ENCODE data around the gene APOO.

APOO gene

DNA sequence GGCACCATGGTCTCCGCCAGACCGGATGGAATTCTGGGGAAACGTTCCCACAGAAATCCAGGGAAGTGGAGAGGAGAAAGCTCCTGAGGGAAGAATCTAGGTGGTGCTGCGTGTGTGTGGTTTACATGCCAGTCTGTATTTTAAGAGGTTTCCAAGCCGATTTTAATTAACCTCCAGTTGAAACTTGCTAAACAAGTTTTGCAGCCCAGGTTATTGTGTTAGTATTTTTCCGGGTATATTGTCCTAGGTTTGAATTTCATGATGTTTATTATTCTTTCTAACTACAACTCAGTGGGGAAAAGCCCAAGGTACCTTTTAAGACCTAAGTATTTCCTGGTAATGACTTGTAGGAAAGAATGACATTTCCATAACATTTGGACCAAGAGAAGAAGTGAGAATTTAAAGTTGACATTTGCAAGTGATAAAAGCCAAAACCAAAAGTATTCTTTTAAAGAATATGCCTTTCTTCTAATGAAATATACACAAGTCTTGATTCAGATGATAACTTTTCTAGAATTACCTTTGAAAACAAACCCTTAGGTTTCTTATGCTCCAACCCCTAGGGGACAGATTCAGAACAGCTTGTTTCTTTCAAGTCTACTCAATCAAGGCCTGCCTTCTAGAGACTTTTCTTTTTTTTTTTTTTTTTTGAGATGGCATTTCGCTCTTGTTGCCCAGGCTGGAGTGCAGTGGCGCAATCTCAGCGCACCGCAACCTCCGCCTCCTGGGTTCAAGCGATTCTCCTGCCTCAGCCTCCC lies 110.2 kb downstream of the APOO start:
- no peak for TF ChIP-seq EGR1 (IDR thresholded peaks at IDR 0.05)
- TF ChIP-seq TEAD4 (IDR thresholded peaks at IDR 0.05) = peak; percentile 75
- TF ChIP-seq NFIC (IDR thresholded peaks at IDR 0.05) = 0 out of 2 replicates have a peak, but pooled peaks have one; percentile 15
- 0 out of 2 replicates have a peak, but pooled peaks have one; percentile 11 for TF ChIP-seq TCF12 (IDR thresholded peaks at IDR 0.05; ENCODE audit: low read depth)
- TF ChIP-seq, protein P1, sequence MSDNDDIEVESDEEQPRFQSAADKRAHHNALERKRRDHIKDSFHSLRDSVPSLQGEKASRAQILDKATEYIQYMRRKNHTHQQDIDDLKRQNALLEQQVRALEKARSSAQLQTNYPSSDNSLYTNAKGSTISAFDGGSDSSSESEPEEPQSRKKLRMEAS (IDR thresholded peaks at IDR 0.05) = no peak
- TF ChIP-seq EP300 (IDR thresholded peaks at IDR 0.05; ENCODE audit: borderline replicate concordance) = peak; percentile 25; the same call in 1 of the 2 replicates
- TF ChIP-seq FOXM1 (IDR thresholded peaks at IDR 0.05; ENCODE audit: borderline replicate concordance, low read depth) = peak; percentile 62; the same call in 1 of the 2 replicates

DNA sequence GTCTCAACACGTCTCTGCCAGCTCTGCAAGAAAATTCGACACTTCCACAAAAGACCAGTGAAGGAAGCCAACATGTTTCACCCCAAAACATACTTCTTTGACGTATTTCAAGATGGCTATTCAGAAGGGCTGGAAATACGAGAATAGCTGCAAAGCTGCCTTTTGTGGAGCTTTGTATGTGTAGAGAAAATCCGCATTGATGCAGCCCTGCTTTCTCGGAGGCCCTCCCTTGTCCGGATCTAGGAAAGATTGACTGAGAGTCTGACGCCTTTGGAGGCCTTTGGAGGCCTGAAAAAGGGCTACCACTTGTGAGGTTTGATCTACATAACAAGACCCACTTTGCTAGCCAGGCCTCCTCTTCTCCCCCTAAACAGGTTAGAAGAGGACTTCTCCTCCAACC lies 112.5 kb downstream of the APOO start:
- no peak for TF ChIP-seq NFIC (IDR thresholded peaks at IDR 0.05)
- TF ChIP-seq CREB1 (IDR thresholded peaks at IDR 0.05; ENCODE audit: low read depth) = no peak
- TF ChIP-seq TEAD4 (IDR thresholded peaks at IDR 0.05) = no peak
- TF ChIP-seq ZBTB7A (IDR thresholded peaks at IDR 0.05; ENCODE audit: low read depth) = no peak
- TF ChIP-seq EGR1 (IDR thresholded peaks at IDR 0.05) = no peak
- TF ChIP-seq, protein P2, sequence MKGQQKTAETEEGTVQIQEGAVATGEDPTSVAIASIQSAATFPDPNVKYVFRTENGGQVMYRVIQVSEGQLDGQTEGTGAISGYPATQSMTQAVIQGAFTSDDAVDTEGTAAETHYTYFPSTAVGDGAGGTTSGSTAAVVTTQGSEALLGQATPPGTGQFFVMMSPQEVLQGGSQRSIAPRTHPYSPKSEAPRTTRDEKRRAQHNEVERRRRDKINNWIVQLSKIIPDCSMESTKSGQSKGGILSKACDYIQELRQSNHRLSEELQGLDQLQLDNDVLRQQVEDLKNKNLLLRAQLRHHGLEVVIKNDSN (IDR thresholded peaks at IDR 0.05) = no peak
- no peak for TF ChIP-seq TAF1 (IDR thresholded peaks at IDR 0.05; ENCODE audit: low read depth)
- TF ChIP-seq, protein P3, sequence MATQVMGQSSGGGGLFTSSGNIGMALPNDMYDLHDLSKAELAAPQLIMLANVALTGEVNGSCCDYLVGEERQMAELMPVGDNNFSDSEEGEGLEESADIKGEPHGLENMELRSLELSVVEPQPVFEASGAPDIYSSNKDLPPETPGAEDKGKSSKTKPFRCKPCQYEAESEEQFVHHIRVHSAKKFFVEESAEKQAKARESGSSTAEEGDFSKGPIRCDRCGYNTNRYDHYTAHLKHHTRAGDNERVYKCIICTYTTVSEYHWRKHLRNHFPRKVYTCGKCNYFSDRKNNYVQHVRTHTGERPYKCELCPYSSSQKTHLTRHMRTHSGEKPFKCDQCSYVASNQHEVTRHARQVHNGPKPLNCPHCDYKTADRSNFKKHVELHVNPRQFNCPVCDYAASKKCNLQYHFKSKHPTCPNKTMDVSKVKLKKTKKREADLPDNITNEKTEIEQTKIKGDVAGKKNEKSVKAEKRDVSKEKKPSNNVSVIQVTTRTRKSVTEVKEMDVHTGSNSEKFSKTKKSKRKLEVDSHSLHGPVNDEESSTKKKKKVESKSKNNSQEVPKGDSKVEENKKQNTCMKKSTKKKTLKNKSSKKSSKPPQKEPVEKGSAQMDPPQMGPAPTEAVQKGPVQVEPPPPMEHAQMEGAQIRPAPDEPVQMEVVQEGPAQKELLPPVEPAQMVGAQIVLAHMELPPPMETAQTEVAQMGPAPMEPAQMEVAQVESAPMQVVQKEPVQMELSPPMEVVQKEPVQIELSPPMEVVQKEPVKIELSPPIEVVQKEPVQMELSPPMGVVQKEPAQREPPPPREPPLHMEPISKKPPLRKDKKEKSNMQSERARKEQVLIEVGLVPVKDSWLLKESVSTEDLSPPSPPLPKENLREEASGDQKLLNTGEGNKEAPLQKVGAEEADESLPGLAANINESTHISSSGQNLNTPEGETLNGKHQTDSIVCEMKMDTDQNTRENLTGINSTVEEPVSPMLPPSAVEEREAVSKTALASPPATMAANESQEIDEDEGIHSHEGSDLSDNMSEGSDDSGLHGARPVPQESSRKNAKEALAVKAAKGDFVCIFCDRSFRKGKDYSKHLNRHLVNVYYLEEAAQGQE (IDR thresholded peaks at IDR 0.05; ENCODE audit: low read depth) = no peak
- no peak for TF ChIP-seq CEBPB (IDR thresholded peaks at IDR 0.05)
- no peak for TF ChIP-seq FOXM1 (IDR thresholded peaks at IDR 0.05; ENCODE audit: borderline replicate concordance, low read depth)
- TF ChIP-seq EP300 (IDR thresholded peaks at IDR 0.05; ENCODE audit: borderline replicate concordance) = no peak
- TF ChIP-seq, protein P1 (IDR thresholded peaks at IDR 0.05) = no peak
- TF ChIP-seq TCF12 (IDR thresholded peaks at IDR 0.05; ENCODE audit: low read depth) = no peak
- TF ChIP-seq YY1 (IDR thresholded peaks at IDR 0.05; ENCODE audit: low read depth) = no peak

DNA sequence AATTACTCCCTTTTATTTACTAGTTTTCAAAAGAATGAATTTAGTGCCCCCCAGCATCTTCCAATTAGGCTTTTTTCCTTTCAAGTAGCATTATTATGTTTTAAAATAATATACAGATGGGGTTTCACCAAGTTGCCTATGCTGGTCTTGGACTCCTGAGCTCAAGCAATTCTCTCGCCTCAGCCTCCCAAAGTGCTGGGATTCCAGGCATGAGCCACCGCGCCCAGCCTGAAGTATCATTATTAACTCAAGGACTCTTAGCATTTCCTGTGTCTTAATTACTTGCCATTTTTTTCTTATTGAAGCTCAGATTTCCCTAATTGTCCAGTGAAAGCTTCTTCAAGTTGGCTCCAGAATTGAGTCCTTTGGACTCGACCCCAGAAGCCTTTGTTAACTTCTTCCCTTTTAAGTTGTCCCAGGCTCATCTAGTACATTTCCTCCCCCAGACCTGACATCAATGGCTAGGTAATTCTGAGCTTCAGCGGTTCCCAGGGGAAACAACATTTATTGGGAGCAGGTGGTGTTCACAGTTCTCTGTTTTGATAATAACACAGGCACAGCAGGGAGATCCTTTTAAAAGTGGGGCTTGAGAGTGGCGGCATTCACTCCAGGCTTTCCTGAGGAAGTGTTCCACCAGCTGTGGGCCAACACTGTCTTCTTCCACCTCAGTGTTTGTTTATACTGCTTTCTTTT lies 114.7 kb downstream of the APOO start:
- TF ChIP-seq TCF12 (IDR thresholded peaks at IDR 0.05; ENCODE audit: low read depth) (no peak), FOXM1 (IDR thresholded peaks at IDR 0.05; ENCODE audit: borderline replicate concordance, low read depth) (no peak), YY1 (IDR thresholded peaks at IDR 0.05; ENCODE audit: low read depth) (no peak), RAD21 (IDR thresholded peaks at IDR 0.05; ENCODE audit: low read depth) (no peak), CREB1 (IDR thresholded peaks at IDR 0.05; ENCODE audit: low read depth) (no peak), TAF1 (IDR thresholded peaks at IDR 0.05; ENCODE audit: low read depth) (no peak), EGR1 (IDR thresholded peaks at IDR 0.05) (no peak), CEBPB (IDR thresholded peaks at IDR 0.05) (no peak)
- TF ChIP-seq, protein P1 (IDR thresholded peaks at IDR 0.05) = no peak
- TF ChIP-seq, protein P2 (IDR thresholded peaks at IDR 0.05) = no peak
- TF ChIP-seq, protein P3 (IDR thresholded peaks at IDR 0.05; ENCODE audit: low read depth) = no peak

DNA sequence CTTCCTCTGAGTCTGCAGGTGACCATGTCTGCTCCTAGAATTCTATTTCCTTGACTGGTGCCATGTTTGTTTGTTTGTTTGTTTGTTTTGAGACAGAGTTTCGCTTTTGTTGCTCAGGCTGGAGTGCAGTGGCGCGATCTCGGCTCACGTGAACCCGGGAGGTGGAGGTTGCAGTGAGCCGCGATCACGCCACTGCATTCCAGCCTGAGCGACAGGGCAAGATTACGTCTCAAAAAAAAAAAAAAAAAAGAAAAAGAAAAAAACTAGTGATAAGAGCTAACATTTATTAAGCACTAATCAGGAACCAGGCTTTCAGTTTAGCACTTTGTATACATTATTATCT lies 117.6 kb downstream of the APOO start:
- TF ChIP-seq, protein P3 (IDR thresholded peaks at IDR 0.05; ENCODE audit: low read depth) = no peak
- no peak for TF ChIP-seq EP300 (IDR thresholded peaks at IDR 0.05; ENCODE audit: borderline replicate concordance)
- no peak for TF ChIP-seq TEAD4 (IDR thresholded peaks at IDR 0.05)
- no peak for TF ChIP-seq RAD21 (IDR thresholded peaks at IDR 0.05; ENCODE audit: low read depth)
- TF ChIP-seq YY1 (IDR thresholded peaks at IDR 0.05; ENCODE audit: low read depth) = no peak
